GM12892 (cell line): ENCODE data around the gene GSK3A.

Experiments
- POLR2A ChIP-seq: IDR thresholded peaks from 2 replicates; pipeline ENCODE4 v1.6.1; 2011; ENCODE audit warnings: low read depth, low read length, control low read depth
- POLR2AphosphoS5 ChIP-seq: IDR thresholded peaks from 2 replicates; pipeline ENCODE4 v1.6.1; 2011; ENCODE audit warnings: low read depth, low read length, control low read depth

- TF ChIP-seq POLR2A = no peak
- TF ChIP-seq POLR2AphosphoS5 = no peak
Observed at GRCh38 chr19:42272989-42273406, 30.6 kb upstream of the GSK3A start.
